GM12892 (cell line): ENCODE measurements around the gene COX6A1.

ENCODE experiments used
- DNase-seq: peaks from one replicate; pipeline ENCODE4 v3.0.0; 2011; ENCODE audit not compliant: insufficient read length
- FAIRE-seq: peaks from 2 replicates; lab custom pipeline; 2011; peaks lifted over from hg19 to GRCh38; lab: Jason Lieb, UNC
- POLR2A ChIP-seq: IDR thresholded peaks from 2 replicates; pipeline ENCODE4 v1.6.1; 2011; ENCODE audit warnings: low read depth, low read length, control low read depth
- POLR2AphosphoS5 ChIP-seq: IDR thresholded peaks from 2 replicates; pipeline ENCODE4 v1.6.1; 2011; ENCODE audit warnings: low read depth, low read length, control low read depth
- TAF1 ChIP-seq: IDR thresholded peaks from 2 replicates; pipeline ENCODE4 v1.6.1; 2011; ENCODE audit warnings: low read depth, mild to moderate bottlenecking, control low read depth, low read length, borderline replicate concordance

Gene COX6A1

GRCh38 chr12:120406553-120406952, 31.4 kb upstream of the COX6A1 start:
- DNase-seq (no peak), FAIRE-seq (no peak)
- no peak for TF ChIP-seq POLR2AphosphoS5
- no peak for TF ChIP-seq POLR2A
- TF ChIP-seq TAF1, result no peak

GRCh38 chr12:120408771-120409170, 29.1 kb upstream of the COX6A1 start:
- DNase-seq (no peak), FAIRE-seq (no peak)
- TF ChIP-seq TAF1 (no peak), POLR2AphosphoS5 (no peak), POLR2A (no peak)

GRCh38 chr12:120412421-120412820, 25.5 kb upstream of the COX6A1 start:
- FAIRE-seq (no peak), DNase-seq (no peak)
- no peak for TF ChIP-seq POLR2AphosphoS5
- TF ChIP-seq TAF1, result no peak
- no peak for TF ChIP-seq POLR2A

GRCh38 chr12:120413901-120414695, 23.8 kb upstream of the COX6A1 start:
- DNase-seq (no peak), FAIRE-seq (no peak)
- TF ChIP-seq TAF1 (no peak), POLR2AphosphoS5 (no peak), POLR2A (no peak)

GRCh38 chr12:120416490-120417216, 21.3 kb upstream of the COX6A1 start:
- DNase-seq, result no peak
- no peak for TF ChIP-seq POLR2AphosphoS5
- no peak for TF ChIP-seq TAF1
- no peak for FAIRE-seq

GRCh38 chr12:120417917-120418580, 19.9 kb upstream of the COX6A1 start:
- DNase-seq (no peak), FAIRE-seq (no peak)
- no peak for TF ChIP-seq POLR2AphosphoS5
- TF ChIP-seq TAF1, result no peak
- TF ChIP-seq POLR2A, result no peak

- DNase-seq (no peak), FAIRE-seq (no peak)
- TF ChIP-seq POLR2A (no peak), POLR2AphosphoS5 (no peak), TAF1 (no peak)
Measured at GRCh38 chr12:120421701-120422100, 16.2 kb upstream of the COX6A1 start.

- FAIRE-seq, result no peak
- DNase-seq, result no peak
- TF ChIP-seq TAF1 (no peak), POLR2AphosphoS5 (no peak), POLR2A (no peak)
Measured at GRCh38 chr12:120422892-120423456, 14.9 kb upstream of the COX6A1 start.

GRCh38 chr12:120425797-120426196, 12.1 kb upstream of the COX6A1 start:
- DNase-seq, result no peak
- TF ChIP-seq POLR2A, result no peak
- TF ChIP-seq TAF1, result no peak
- TF ChIP-seq POLR2AphosphoS5, result no peak
- FAIRE-seq, result no peak

- DNase-seq (no peak), FAIRE-seq (no peak)
- no peak for TF ChIP-seq POLR2A
- no peak for TF ChIP-seq TAF1
- TF ChIP-seq POLR2AphosphoS5, result no peak
Measured at GRCh38 chr12:120428597-120429229, 9.2 kb upstream of the COX6A1 start.
